Fibroblast of lung (primary cell): ENCODE results near the gene TCP1.

ENCODE experiments used
- EZH2 ChIP-seq: IDR thresholded peaks from 2 replicates; pipeline ENCODE4 v1.5.1; 2012; ENCODE audit warnings: low read length, control low read depth, mild to moderate bottlenecking; ENCODE audit errors: missing control alignments
- TF ChIP-seq, protein P1 (sequence below), 2 donors: IDR thresholded peaks in 1 of 2; conservative IDR thresholded peaks in 1 of 2; 1 replicate in 1 of 2; 2 replicates in 1 of 2; pipeline ENCODE4 v1.5.1; 2011 to 2012; ENCODE audit warnings: low read length in 2 of 2, control low read depth in 1 of 2, inconsistent platforms in 1 of 2, low read depth in 1 of 2, mild to moderate bottlenecking in 1 of 2

DNA sequence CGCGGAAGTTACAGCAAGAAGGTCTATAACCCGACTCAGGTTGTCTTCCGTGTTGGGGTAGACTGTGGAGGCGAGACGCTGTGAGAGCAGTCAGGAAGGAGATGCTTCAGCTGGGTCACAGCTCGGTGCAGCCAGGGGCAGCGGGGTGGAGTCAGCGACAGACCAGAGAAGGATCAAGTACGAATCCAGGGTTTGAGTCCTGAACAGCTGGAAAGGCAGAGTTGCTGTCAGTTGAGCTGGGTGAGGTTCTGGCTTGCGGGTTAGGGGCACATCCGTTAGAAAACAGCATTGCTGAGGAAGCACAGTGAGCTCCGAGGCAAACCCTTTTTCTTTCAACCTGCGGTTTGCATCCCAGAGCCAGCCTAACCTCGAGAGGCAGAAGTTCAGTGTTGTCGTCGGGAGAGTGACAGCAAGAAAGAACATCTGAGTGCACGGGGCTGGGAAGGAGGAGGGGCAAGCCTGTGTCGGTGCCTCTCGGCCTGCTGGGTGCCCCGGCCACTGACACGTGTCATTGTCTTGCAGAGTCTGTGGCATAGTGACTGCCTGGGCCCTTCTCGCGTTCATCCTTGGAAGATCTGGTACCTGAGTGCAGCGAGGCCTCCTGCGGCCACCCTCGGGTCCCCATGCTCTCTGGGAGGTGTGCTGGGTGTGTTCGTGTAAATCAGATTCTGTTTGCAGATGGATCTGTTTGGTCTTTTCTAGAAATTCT is 30.7 kb upstream of the TCP1 start:
- TF ChIP-seq, protein P1, sequence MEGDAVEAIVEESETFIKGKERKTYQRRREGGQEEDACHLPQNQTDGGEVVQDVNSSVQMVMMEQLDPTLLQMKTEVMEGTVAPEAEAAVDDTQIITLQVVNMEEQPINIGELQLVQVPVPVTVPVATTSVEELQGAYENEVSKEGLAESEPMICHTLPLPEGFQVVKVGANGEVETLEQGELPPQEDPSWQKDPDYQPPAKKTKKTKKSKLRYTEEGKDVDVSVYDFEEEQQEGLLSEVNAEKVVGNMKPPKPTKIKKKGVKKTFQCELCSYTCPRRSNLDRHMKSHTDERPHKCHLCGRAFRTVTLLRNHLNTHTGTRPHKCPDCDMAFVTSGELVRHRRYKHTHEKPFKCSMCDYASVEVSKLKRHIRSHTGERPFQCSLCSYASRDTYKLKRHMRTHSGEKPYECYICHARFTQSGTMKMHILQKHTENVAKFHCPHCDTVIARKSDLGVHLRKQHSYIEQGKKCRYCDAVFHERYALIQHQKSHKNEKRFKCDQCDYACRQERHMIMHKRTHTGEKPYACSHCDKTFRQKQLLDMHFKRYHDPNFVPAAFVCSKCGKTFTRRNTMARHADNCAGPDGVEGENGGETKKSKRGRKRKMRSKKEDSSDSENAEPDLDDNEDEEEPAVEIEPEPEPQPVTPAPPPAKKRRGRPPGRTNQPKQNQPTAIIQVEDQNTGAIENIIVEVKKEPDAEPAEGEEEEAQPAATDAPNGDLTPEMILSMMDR (conservative IDR thresholded peaks at IDR 0.05 in 1 of 2, IDR thresholded peaks at IDR 0.05 in 1 of 2; ENCODE audit: low read depth in 1 of 2, low read length in 2 of 2) = no peak
- TF ChIP-seq EZH2 = no peak
